IgD-negative memory B cell (primary cell): ENCODE measurements around the gene GALNT1. TPM values are rescaled to one million over a fixed set of nuclear protein-coding genes. Genes with fewer than 3 reads are reported as not detected.

Experiments used
- H3K27ac Mint-ChIP-seq, 3 donors: one replicate each; pipeline ENCODE4 v1.8.0; 2020 to 2022; ENCODE audit warnings: mild to moderate bottlenecking in 3 of 3, mixed read lengths in 3 of 3, moderate library complexity in 1 of 3
- H3K27me3 Mint-ChIP-seq: one replicate; pipeline ENCODE4 v1.8.0; 2021; ENCODE audit warnings: mixed read lengths
- H3K36me3 Mint-ChIP-seq: one replicate; pipeline ENCODE4 v1.8.0; 2020; ENCODE audit warnings: mild to moderate bottlenecking, mixed read lengths
- H3K4me1 Mint-ChIP-seq, 3 donors: one replicate each; pipeline ENCODE4 v1.8.0; 2020 to 2022; ENCODE audit warnings: mixed read lengths in 3 of 3, mild to moderate bottlenecking in 1 of 3
- H3K4me3 Mint-ChIP-seq, 4 donors: one replicate each; pipeline ENCODE4 v1.8.0; 2020 to 2022; ENCODE audit warnings: mild to moderate bottlenecking in 4 of 4, mixed read lengths in 4 of 4, moderate library complexity in 3 of 4
- H3K9me3 Mint-ChIP-seq, 3 donors: one replicate each; pipeline ENCODE4 v1.8.0; 2020 to 2021; ENCODE audit warnings: mixed read lengths in 3 of 3, mild to moderate bottlenecking in 1 of 3
- polyA plus RNA-seq: library from polyadenylated mRNA; unstranded; fragments of 300-500 nt; fragmentation: Illumina TruSeq; gene quantifications from one replicate; pipeline ENCODE4 v1.2.3, GENCODE V29; 2021

GALNT1 gene
- polyA plus RNA-seq, 1 donor from 2014 or later, result 15.5 TPM

DNA sequence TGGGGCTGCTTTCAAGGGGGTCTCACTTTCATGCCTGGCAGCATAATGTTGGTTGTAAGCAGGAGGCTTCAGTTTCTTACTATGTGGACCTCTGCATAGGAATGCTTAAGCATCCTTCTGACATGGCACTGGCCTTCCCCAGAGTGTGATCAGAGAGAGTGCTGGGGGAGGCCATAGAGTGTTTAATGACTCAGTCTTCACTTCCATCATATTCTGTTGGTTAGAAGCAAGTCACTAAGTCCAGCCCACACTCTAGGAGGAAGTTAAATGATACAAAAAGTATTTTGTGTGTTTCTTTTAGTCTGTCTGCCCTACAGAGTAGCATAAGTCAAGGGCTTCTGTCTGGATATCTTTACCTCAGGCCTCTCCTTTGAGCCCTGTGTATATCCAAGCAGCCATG lies 64.9 kb downstream of the GALNT1 start:
- Mint-ChIP-seq H3K36me3 (peaks cover 19% of the 10 kb centered on the region), H3K27me3 (no peaks in the 10 kb centered on the region), H3K4me1 (peaks cover 11 to 24% (median 12%) of the 10 kb centered on the region in 3 donors), H3K9me3 (peaks cover 0 to 3% (median 0%) of the 10 kb centered on the region in 3 donors), H3K4me3 (no peak overlapping the region), H3K27ac (no peak overlapping the region)

- Mint-ChIP-seq H3K36me3 (no peaks in the 10 kb centered on the region), H3K27ac (no peak overlapping the region), H3K4me3 (peak overlapping the region in 1 of 4 donors; percentile 18), H3K9me3 (no peaks in the 10 kb centered on the region), H3K4me1 (peaks cover 4 to 20% (median 7%) of the 10 kb centered on the region in 3 donors), H3K27me3 (no peaks in the 10 kb centered on the region)
Observed at GRCh38 chr18:35653392-35654135, 72.0 kb downstream of the GALNT1 start.

- H3K4me1 Mint-ChIP-seq, result peaks cover 12 to 17% (median 14%) of the 10 kb centered on the region in 3 donors
- H3K4me3 Mint-ChIP-seq, result no peak overlapping the region
- H3K27ac Mint-ChIP-seq, result no peak overlapping the region
- no peaks in the 10 kb centered on the region for H3K9me3 Mint-ChIP-seq
- no peaks in the 10 kb centered on the region for H3K27me3 Mint-ChIP-seq
- H3K36me3 Mint-ChIP-seq, result peaks cover 5% of the 10 kb centered on the region
Observed at GRCh38 chr18:35658112-35658511, 76.6 kb downstream of the GALNT1 start.

DNA sequence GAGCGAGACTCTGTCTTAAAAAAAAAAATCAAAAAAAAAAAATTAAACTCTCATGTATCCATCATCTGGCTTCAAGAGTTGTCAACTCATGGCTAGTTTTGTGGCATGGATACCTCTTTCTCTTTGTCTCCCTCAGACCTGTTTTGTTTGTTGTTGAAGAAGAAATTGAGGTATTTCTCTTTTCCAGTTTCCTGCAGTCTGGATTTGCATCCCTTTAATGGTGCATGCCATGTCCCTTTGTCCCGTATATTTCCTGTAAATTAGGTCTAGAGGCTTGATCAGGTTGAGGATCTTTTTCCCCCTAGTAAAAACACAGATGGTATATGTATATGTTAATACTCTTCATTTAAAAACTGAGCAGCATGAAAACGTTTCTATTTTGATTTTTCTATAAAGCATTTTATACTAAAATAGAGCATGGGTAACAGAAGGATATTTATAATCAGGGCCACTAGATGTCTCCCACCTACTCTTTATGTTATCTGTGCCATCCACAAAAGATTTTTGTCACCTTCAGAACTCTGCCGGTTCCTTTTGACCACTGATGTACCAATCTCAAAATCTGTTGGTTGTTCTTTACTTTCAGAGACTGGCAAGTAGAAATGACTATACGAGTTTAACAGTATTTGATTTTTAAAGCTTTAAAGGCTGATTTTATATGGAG lies 80.1 kb downstream of the GALNT1 start:
- no peaks in the 10 kb centered on the region for H3K27me3 Mint-ChIP-seq
- no peaks in the 10 kb centered on the region for H3K9me3 Mint-ChIP-seq
- H3K27ac Mint-ChIP-seq, result no peak overlapping the region
- peaks cover 10 to 14% (median 13%) of the 10 kb centered on the region in 3 donors for H3K4me1 Mint-ChIP-seq
- H3K4me3 Mint-ChIP-seq, result no peak overlapping the region
- peaks cover 16% of the 10 kb centered on the region for H3K36me3 Mint-ChIP-seq

DNA sequence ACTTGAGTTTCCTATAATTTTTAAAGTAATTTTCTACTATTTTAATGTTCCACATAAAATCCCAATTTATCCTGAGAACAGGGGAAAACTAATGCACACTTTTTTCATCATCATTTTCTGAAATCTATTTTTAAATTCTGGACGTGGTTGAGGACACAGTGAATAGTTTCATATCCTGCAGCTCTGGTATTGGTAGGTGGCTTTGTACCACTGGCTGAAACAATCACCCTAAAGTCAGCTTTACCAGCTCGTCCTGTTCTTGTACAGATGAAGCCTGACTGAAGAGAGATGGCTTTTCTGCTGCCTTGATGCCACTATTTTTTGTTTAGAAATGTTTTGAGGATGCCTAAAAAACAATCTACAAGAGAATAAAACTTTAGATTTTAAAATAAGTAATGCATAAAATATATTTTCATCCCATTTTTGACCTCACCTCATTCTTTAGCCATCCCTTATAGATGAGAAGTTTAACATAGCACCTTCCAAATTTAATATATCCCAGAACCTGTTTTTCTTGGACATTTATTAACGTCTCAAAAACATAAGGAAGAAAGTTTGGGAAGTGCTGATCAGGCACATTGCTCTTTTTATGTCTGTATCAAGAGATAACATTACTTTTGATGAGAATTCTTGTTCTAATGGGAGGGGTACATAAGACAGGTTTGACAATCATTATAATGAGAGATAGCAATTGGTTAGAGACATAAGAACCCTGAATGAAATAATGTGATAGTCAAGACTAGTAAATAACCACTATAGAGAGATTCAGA lies 80.9 kb downstream of the GALNT1 start:
- Mint-ChIP-seq H3K27me3 (no peaks in the 10 kb centered on the region), H3K36me3 (peaks cover 19% of the 10 kb centered on the region), H3K27ac (no peak overlapping the region), H3K4me3 (no peak overlapping the region), H3K4me1 (peaks cover 10 to 14% (median 13%) of the 10 kb centered on the region in 3 donors), H3K9me3 (peaks cover 0 to 4% (median 0%) of the 10 kb centered on the region in 3 donors)

DNA sequence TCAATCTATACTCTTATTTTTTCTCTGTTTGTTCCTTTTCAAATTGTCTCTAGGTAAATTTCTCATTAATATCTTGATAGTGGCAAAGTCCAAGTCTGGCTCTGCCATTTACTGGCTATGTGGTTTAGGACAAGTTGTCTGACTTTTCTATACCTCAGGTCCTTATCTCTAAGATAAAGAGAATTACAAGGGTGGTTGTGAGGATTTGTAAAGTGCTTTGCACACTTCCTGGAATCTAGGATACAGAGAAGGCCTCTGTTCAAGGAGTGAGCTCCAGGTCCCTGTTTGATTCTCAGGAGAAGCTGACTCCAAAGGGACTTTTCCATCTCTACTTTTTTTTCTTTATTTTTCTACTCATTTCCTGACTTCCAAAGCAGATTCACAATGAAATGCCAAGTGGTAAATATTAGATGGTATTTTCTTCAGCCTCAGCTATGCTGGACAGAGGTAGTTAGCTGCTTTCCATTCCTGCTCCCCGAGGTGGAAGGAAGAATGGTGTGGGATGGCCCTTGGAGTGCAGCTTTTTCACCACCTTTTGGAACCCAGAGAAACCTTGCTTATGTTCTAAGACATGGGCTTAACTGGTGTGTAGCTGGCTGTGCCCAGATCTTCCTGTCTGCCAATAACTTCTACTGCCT lies 90.5 kb downstream of the GALNT1 start:
- peaks cover 12% of the 10 kb centered on the region for H3K36me3 Mint-ChIP-seq
- no peak overlapping the region for H3K4me3 Mint-ChIP-seq
- peaks cover 0 to 1% (median 0%) of the 10 kb centered on the region in 3 donors for H3K9me3 Mint-ChIP-seq
- peaks cover 0 to 1% (median 0%) of the 10 kb centered on the region in 3 donors for H3K4me1 Mint-ChIP-seq
- H3K27ac Mint-ChIP-seq, result peak overlapping the region in 1 of 3 donors; percentile 59
- H3K27me3 Mint-ChIP-seq, result no peaks in the 10 kb centered on the region

GRCh38 chr18:35672897-35673296 lies 91.4 kb downstream of the GALNT1 start:
- no peaks in the 10 kb centered on the region for H3K27me3 Mint-ChIP-seq
- H3K4me1 Mint-ChIP-seq, result peaks cover 0 to 1% (median 0%) of the 10 kb centered on the region in 3 donors
- peak overlapping the region in 1 of 3 donors; percentile 18 for H3K27ac Mint-ChIP-seq
- peaks cover 12% of the 10 kb centered on the region for H3K36me3 Mint-ChIP-seq
- peak overlapping the region in 1 of 4 donors; percentile 54 for H3K4me3 Mint-ChIP-seq
- H3K9me3 Mint-ChIP-seq, result no peaks in the 10 kb centered on the region

GRCh38 chr18:35673682-35674081 lies 92.1 kb downstream of the GALNT1 start:
- no peaks in the 10 kb centered on the region for H3K9me3 Mint-ChIP-seq
- no peaks in the 10 kb centered on the region for H3K27me3 Mint-ChIP-seq
- H3K27ac Mint-ChIP-seq, result no peak overlapping the region
- no peak overlapping the region for H3K4me3 Mint-ChIP-seq
- peaks cover 12% of the 10 kb centered on the region for H3K36me3 Mint-ChIP-seq
- H3K4me1 Mint-ChIP-seq, result peaks cover 0 to 1% (median 0%) of the 10 kb centered on the region in 3 donors

DNA sequence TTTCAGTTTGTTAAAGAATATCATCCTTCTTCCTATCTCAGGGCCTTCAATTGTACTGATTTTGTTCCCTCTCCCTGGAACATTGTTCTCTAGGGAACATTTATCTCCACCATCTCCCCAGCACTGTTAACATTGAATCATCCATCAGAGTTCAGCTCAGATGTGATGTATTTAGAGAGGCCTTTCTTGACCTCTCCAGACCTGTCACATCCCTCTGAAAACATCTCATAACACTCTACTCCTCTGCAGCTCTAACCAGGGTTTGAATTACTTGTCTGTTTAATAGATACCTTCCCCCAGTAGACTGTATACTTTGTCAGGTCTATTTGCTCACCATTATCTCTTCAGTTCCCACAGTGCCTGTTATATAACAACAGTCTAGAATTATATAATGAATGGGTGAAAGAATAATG lies 98.6 kb downstream of the GALNT1 start:
- peaks cover 0 to 2% (median 0%) of the 10 kb centered on the region in 3 donors for H3K4me1 Mint-ChIP-seq
- H3K27me3 Mint-ChIP-seq, result no peaks in the 10 kb centered on the region
- no peaks in the 10 kb centered on the region for H3K9me3 Mint-ChIP-seq
- H3K27ac Mint-ChIP-seq, result peak overlapping the region in 1 of 3 donors; percentile 25
- no peak overlapping the region for H3K4me3 Mint-ChIP-seq
- H3K36me3 Mint-ChIP-seq, result peaks cover 8% of the 10 kb centered on the region

GRCh38 chr18:35682281-35682867 lies 100.8 kb downstream of the GALNT1 start:
- Mint-ChIP-seq H3K4me1 (peaks cover 0 to 2% (median 0%) of the 10 kb centered on the region in 3 donors), H3K27ac (peak overlapping the region in 1 of 3 donors; percentile 5), H3K36me3 (peaks cover 4% of the 10 kb centered on the region), H3K27me3 (no peaks in the 10 kb centered on the region), H3K9me3 (no peaks in the 10 kb centered on the region), H3K4me3 (no peak overlapping the region)

DNA sequence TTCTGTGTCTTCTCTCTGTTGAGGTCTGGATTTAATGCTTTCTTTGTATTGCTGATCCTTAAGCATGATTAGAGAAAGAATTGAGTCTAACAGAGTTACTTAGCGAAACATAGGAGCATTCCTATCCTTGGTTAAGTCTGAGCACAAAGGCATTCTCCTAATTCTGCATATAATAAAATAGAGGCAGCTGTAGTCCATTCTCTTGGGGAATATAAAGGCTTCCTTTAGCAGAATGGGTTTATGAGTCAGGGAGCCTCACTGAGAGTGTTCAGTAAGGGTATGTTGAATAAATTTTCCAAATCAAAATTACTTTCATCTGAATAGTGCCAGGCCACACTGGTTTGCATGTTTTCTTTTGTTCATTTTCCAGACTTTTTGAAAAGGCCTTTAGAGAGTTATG lies 101.5 kb downstream of the GALNT1 start:
- H3K4me1 Mint-ChIP-seq, result peaks cover 0 to 2% (median 0%) of the 10 kb centered on the region in 3 donors
- H3K36me3 Mint-ChIP-seq, result peaks cover 4% of the 10 kb centered on the region
- no peaks in the 10 kb centered on the region for H3K9me3 Mint-ChIP-seq
- H3K4me3 Mint-ChIP-seq, result no peak overlapping the region
- no peaks in the 10 kb centered on the region for H3K27me3 Mint-ChIP-seq
- no peak overlapping the region for H3K27ac Mint-ChIP-seq

DNA sequence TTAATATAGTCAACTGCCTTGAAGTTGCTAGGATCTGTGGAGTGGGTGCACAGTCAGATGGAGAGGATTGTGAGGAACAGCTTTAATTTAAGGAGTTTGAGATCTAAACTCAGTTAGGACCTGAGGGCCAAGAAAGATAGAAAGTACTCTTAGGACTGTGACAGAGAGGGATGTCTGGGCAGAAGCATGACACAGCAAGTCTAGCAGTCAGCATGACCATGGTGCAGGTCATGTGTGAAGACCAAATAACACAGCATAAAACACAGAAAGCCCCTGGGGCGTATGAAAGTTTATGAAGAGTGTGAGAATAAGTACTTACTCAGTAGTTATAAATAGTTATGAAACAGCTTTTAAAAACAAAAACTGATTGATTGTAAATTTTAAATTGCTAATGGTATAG lies 107.2 kb downstream of the GALNT1 start:
- H3K9me3 Mint-ChIP-seq, result no peaks in the 10 kb centered on the region

DNA sequence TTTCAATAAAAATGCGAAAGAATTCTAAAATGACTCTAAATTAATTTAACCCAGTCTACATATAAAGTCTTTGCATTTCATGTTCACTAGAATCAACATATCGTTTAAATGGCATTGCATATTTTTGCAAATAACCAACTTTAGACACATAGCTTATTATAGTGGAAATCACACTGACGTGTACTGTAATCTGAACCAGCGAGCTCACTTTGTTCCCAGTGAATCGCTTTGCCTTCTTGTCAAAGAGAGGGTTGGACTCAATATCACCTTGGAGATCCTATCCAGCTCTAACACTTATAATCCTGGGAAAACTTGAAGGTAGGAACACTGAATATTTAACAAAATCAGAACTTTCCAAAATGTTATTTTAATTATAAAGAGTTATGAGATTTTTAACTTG lies 108.2 kb downstream of the GALNT1 start:
- Mint-ChIP-seq H3K36me3 (no peaks in the 10 kb centered on the region), H3K27ac (no peak overlapping the region), H3K27me3 (no peaks in the 10 kb centered on the region), H3K9me3 (no peaks in the 10 kb centered on the region), H3K4me1 (no peaks in the 10 kb centered on the region), H3K4me3 (no peak overlapping the region)

More for the DNA sequence above, 107.2 kb downstream of the GALNT1 start:
- Mint-ChIP-seq H3K27me3 (no peaks in the 10 kb centered on the region), H3K27ac (peak overlapping the region in 1 of 3 donors; percentile 36), H3K4me3 (no peak overlapping the region), H3K4me1 (no peaks in the 10 kb centered on the region), H3K36me3 (no peaks in the 10 kb centered on the region)

DNA sequence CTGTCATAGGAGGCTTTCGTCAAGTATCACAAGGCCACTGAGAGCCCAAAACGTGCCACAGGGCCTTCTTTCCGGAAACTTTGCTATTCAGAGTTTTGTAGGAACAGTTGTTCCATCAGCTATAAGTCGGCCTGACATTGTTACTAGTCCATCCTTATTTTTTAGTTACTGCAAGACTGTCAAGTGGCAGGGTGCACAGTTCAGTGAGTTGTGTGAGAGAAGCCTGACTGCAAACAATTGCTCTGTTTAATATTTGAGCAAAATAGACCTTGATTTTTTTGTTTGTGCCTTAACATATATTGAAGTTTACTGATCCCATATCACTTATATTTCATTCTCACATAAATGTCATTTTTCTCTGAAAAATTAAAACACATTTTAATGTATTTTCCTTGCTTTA lies 110.1 kb downstream of the GALNT1 start:
- no peaks in the 10 kb centered on the region for H3K27me3 Mint-ChIP-seq

More for the DNA sequence above, 110.1 kb downstream of the GALNT1 start:
- no peaks in the 10 kb centered on the region for H3K9me3 Mint-ChIP-seq
- H3K36me3 Mint-ChIP-seq, result no peaks in the 10 kb centered on the region
- no peak overlapping the region for H3K4me3 Mint-ChIP-seq
- no peak overlapping the region for H3K27ac Mint-ChIP-seq
- no peaks in the 10 kb centered on the region for H3K4me1 Mint-ChIP-seq
